Loucy (cell line): ENCODE data around the gene SYNE1.

Experiments
- H2AFZ ChIP-seq: fragments of 200-600 bp; sonication (generic); 2 replicates; pipeline ENCODE4 v1.6.0; 2016; ENCODE audit warnings: antibody characterized with exemption, mild to moderate bottlenecking, low read length, moderate library complexity
- H3F3A ChIP-seq: fragments of 200-600 bp; 2 replicates; pipeline ENCODE4 v1.6.0; 2016; ENCODE audit warnings: antibody characterized with exemption, low read depth, mild to moderate bottlenecking
- H3K27me3 ChIP-seq: fragments of 200-600 bp; sonication (generic); 2 replicates; pipeline ENCODE4 v1.6.1; 2014; ENCODE audit warnings: low read length, mild to moderate bottlenecking; ENCODE audit not compliant: insufficient read depth, poor library complexity, severe bottlenecking
- H3K36me3 ChIP-seq: fragments of 200-600 bp; sonication (generic); 2 replicates; pipeline ENCODE4 v1.6.1; 2016; ENCODE audit warnings: low read length; ENCODE audit not compliant: insufficient read depth
- H3K4me1 ChIP-seq: fragments of 200-600 bp; sonication (generic); 2 replicates; pipeline ENCODE4 v1.5.1; 2014; ENCODE audit warnings: low read length, mild to moderate bottlenecking; ENCODE audit not compliant: insufficient read depth, poor library complexity, severe bottlenecking
- H3K4me2 ChIP-seq: fragments of 200-600 bp; sonication (generic); 2 replicates; pipeline ENCODE4 v1.6.0; 2014; ENCODE audit warnings: antibody characterized with exemption, low read length, low read depth, mild to moderate bottlenecking; ENCODE audit not compliant: poor library complexity, severe bottlenecking
- H3K4me3 ChIP-seq: fragments of 200-600 bp; sonication (generic); 2 replicates; pipeline ENCODE4 v1.5.1; 2014; ENCODE audit warnings: low read length, mild to moderate bottlenecking, mixed read lengths; ENCODE audit not compliant: poor library complexity, severe bottlenecking
- H3K79me2 ChIP-seq: fragments of 200-600 bp; sonication (generic); 2 replicates; pipeline ENCODE4 v1.6.1; 2014; ENCODE audit warnings: low read length; ENCODE audit not compliant: insufficient read depth
- H3K9ac ChIP-seq: fragments of 200-600 bp; sonication (generic); 2 replicates; pipeline ENCODE4 v1.6.0; 2014; ENCODE audit warnings: mild to moderate bottlenecking, low read depth, low read length, moderate library complexity; ENCODE audit not compliant: poor library complexity, severe bottlenecking
- H3K9me2 ChIP-seq: fragments of 200-600 bp; sonication (generic); replicated peaks from 2 replicates; pipeline ENCODE4 v1.6.1; 2016; ENCODE audit warnings: low read depth, low read length, mixed read lengths
- H3K9me3 ChIP-seq: fragments of 200-600 bp; sonication (generic); 2 replicates; pipeline ENCODE4 v1.6.1; 2014; ENCODE audit warnings: mild to moderate bottlenecking, antibody characterized with exemption, low read length, low read depth; ENCODE audit not compliant: insufficient read depth
- H4K20me1 ChIP-seq: fragments of 200-600 bp; sonication (generic); 2 replicates; pipeline ENCODE4 v1.6.0; 2014; ENCODE audit warnings: antibody characterized with exemption, low read length, mild to moderate bottlenecking; ENCODE audit not compliant: insufficient read depth, poor library complexity, severe bottlenecking
- EZH2phosphoT487 ChIP-seq: fragments of 200-600 bp; IDR thresholded peaks from 2 replicates; pipeline ENCODE4 v1.6.1; 2018; ENCODE audit warnings: antibody characterized with exemption, mild to moderate bottlenecking, moderate library complexity, borderline replicate concordance
- TF ChIP-seq, protein P1 (sequence below): fragments of 200-600 bp; sonication (generic); conservative IDR thresholded peaks from 2 replicates; pipeline ENCODE4 v1.5.1; 2014; ENCODE audit warnings: mild to moderate bottlenecking, antibody characterized with exemption, low read length

Gene SYNE1

DNA sequence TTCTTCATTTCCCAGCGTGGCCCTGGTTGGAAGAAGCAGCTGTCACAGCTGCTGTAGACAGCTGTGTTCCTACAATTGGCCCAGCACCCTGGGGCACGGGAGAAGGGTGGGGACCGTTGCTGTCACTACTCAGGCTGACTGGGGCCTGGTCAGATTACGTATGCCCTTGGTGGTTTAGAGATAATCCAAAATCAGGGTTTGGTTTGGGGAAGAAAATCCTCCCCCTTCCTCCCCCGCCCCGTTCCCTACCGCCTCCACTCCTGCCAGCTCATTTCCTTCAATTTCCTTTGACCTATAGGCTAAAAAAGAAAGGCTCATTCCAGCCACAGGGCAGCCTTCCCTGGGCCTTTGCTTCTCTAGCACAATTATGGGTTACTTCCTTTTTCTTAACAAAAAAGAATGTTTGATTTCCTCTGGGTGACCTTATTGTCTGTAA is 537.0 kb downstream of the SYNE1 start:
- H3K4me3 ChIP-seq, result no peak overlapping the region
- no peak overlapping the region for H3K9ac ChIP-seq
- H3K4me1 ChIP-seq, result no peaks in the 10 kb centered on the region
- H4K20me1 ChIP-seq, result no peaks in the 10 kb centered on the region
- H3K27me3 ChIP-seq, result no peaks in the 10 kb centered on the region
- TF ChIP-seq, protein P1, sequence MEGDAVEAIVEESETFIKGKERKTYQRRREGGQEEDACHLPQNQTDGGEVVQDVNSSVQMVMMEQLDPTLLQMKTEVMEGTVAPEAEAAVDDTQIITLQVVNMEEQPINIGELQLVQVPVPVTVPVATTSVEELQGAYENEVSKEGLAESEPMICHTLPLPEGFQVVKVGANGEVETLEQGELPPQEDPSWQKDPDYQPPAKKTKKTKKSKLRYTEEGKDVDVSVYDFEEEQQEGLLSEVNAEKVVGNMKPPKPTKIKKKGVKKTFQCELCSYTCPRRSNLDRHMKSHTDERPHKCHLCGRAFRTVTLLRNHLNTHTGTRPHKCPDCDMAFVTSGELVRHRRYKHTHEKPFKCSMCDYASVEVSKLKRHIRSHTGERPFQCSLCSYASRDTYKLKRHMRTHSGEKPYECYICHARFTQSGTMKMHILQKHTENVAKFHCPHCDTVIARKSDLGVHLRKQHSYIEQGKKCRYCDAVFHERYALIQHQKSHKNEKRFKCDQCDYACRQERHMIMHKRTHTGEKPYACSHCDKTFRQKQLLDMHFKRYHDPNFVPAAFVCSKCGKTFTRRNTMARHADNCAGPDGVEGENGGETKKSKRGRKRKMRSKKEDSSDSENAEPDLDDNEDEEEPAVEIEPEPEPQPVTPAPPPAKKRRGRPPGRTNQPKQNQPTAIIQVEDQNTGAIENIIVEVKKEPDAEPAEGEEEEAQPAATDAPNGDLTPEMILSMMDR, result no peak
- TF ChIP-seq EZH2phosphoT487, result no peak
- H3K36me3 ChIP-seq, result no peaks in the 10 kb centered on the region
- no peak overlapping the region for H3K4me2 ChIP-seq
- H2AFZ ChIP-seq, result no peak overlapping the region
- no peaks in the 10 kb centered on the region for H3K79me2 ChIP-seq
- H3K9me3 ChIP-seq, result no peaks in the 10 kb centered on the region
- H3K9me2 ChIP-seq, result no peaks in the 10 kb centered on the region
- no peaks in the 10 kb centered on the region for H3F3A ChIP-seq

DNA sequence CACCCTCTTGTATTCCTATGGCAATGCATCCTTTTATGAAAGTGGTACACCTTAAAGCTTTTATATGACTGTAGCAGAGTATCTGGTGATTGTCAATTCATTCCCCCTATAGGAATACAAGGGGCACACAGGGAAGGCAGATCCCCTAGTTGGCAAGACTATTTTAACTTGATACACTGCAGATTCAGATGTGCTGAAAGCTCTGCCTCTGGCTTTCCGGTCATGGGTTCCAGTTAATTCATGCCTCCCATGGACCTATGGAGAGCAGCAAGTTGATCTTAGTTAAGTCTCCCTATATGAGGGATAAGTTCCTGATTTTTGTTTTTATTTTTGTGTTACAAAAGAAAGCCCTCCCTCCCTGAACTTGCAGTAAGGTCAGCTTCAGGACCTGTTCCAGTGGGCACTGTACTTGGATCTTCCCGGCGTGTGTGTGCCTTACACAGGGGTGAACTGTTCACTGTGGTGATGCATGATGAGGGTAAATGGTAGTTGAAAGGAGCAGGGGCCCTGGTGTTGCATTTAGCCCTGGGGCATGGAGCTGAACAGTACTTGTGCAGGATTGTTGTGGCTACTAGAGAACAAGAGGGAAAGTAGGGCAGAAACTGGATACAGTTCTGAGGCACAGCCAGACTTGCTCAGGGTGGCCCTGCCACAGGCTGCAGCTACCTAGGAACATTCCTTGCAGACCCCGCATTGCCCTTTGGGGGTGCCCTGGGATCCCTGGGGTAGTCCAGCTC is 537.5 kb downstream of the SYNE1 start:
- H3K9me2 ChIP-seq, result no peaks in the 10 kb centered on the region
- no peaks in the 10 kb centered on the region for H3K36me3 ChIP-seq
- no peaks in the 10 kb centered on the region for H3K9me3 ChIP-seq
- no peak overlapping the region for H3K4me2 ChIP-seq
- no peaks in the 10 kb centered on the region for H3K27me3 ChIP-seq
- H3K79me2 ChIP-seq, result no peaks in the 10 kb centered on the region
- H3K4me1 ChIP-seq, result no peaks in the 10 kb centered on the region
- no peak for TF ChIP-seq EZH2phosphoT487
- TF ChIP-seq, protein P1, result no peak
- H2AFZ ChIP-seq, result no peak overlapping the region
- no peaks in the 10 kb centered on the region for H3F3A ChIP-seq
- no peak overlapping the region for H3K4me3 ChIP-seq
- no peak overlapping the region for H3K9ac ChIP-seq
- no peaks in the 10 kb centered on the region for H4K20me1 ChIP-seq

DNA sequence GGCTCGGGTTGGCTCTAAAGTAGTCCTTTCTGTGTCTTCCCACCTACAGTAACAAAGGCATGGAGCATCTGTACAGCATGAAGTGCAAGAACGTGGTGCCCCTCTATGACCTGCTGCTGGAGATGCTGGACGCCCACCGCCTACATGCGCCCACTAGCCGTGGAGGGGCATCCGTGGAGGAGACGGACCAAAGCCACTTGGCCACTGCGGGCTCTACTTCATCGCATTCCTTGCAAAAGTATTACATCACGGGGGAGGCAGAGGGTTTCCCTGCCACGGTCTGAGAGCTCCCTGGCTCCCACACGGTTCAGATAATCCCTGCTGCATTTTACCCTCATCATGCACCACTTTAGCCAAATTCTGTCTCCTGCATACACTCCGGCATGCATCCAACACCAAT is 538.5 kb downstream of the SYNE1 start:
- no peak overlapping the region for H3K4me2 ChIP-seq
- no peaks in the 10 kb centered on the region for H3K9me2 ChIP-seq
- no peaks in the 10 kb centered on the region for H3K9me3 ChIP-seq
- H3K9ac ChIP-seq, result no peak overlapping the region
- no peak overlapping the region for H2AFZ ChIP-seq
- H3K4me1 ChIP-seq, result no peaks in the 10 kb centered on the region
- H3K27me3 ChIP-seq, result no peaks in the 10 kb centered on the region
- H3K36me3 ChIP-seq, result no peaks in the 10 kb centered on the region
- TF ChIP-seq, protein P1, result no peak
- no peak for TF ChIP-seq EZH2phosphoT487
- H3K79me2 ChIP-seq, result no peaks in the 10 kb centered on the region
- no peak overlapping the region for H3K4me3 ChIP-seq
- H4K20me1 ChIP-seq, result no peaks in the 10 kb centered on the region
- no peaks in the 10 kb centered on the region for H3F3A ChIP-seq
